ENCODE data around the gene ATAD2B.

GRCh38 chr2:23767876-23768621, 158.9 kb downstream of the ATAD2B start:
- TF ChIP-seq CTCF (conservative IDR thresholded peaks at IDR 0.05; ENCODE audit: low read depth, low read length) (no peak), POLR2A (IDR thresholded peaks at IDR 0.05; ENCODE audit: low read depth, low read length) (no peak), ELK1 (IDR thresholded peaks at IDR 0.05; ENCODE audit: borderline replicate concordance, low read depth, low read length) (no peak), USF2 (IDR thresholded peaks at IDR 0.05; ENCODE audit: low read depth, low read length) (no peak), CEBPB (IDR thresholded peaks at IDR 0.05; ENCODE audit: low read depth, low read length) (no peak), MXI1 (IDR thresholded peaks at IDR 0.05; ENCODE audit: borderline replicate concordance, low read depth, low read length) (no peak), RAD21 (IDR thresholded peaks at IDR 0.05; ENCODE audit: low read length) (no peak), MAFK (IDR thresholded peaks at IDR 0.05; ENCODE audit: low read depth, low read length) (no peak), MAZ (IDR thresholded peaks at IDR 0.05; ENCODE audit: borderline replicate concordance, low read depth, low read length) (no peak), FOS (IDR thresholded peaks at IDR 0.05; ENCODE audit: low read depth, low read length) (no peak), SMC3 (IDR thresholded peaks at IDR 0.05; ENCODE audit: low read depth, low read length) (no peak), NFE2L2 (IDR thresholded peaks at IDR 0.05; ENCODE audit: low read depth, low read length) (no peak), RFX5 (IDR thresholded peaks at IDR 0.05; ENCODE audit: low read depth, low read length) (no peak)
